Measurements from ENCODE around the gene TAOK3.

- TF ChIP-seq POLR2AphosphoS5 (IDR thresholded peaks at IDR 0.05; ENCODE audit: borderline replicate concordance, low read depth, low read length) (no peak), EZH2 (IDR thresholded peaks at IDR 0.05) (no peak)
These were observed 29.5 kb upstream of the TAOK3 start for GRCh38 chr12:118402251-118402650.
